GM12878 (cell line): Measurements from ENCODE around the gene TAF13. TPM values are rescaled to one million over a fixed set of nuclear protein-coding genes. Genes with fewer than 3 reads are reported as not detected.

ENCODE experiments used
- ATAC-seq: fragments of 200-7000 bp; cut with Tn5 transposase; 3 replicates; pipeline ENCODE4 v1.9.1; 2020; ENCODE audit warnings: mild to moderate bottlenecking, moderate library complexity
- BruUV-seq: library from RNA; stranded (reverse); fragments of 400-500 nt; replicated peaks from 2 replicates; lab custom pipeline; 2021; lab: Mats Ljungman, UMichigan
- CTCF ChIA-PET: fragments of 300-600 bp; sonication (Branson Sonifier 250); formaldehyde crosslinking; extraction: SDS; loops from one replicate; lab custom pipeline; 2021; ENCODE audit warnings: inconsistent platforms; lab: Yijun Ruan, JAX
- POLR2A ChIA-PET: fragments of 350-600 bp; formaldehyde crosslinking; extraction: SDS; loops from one replicate; lab custom pipeline; 2021; ENCODE audit warnings: inconsistent platforms; lab: Charles Lee
- RAD21 ChIA-PET: fragments of 300-600 bp; sonication (Branson Sonifier 250); formaldehyde crosslinking; loops from one replicate; lab custom pipeline; 2023; ENCODE audit warnings: antibody characterized with exemption; ENCODE audit not compliant: unreplicated experiment; lab: Charles Lee
- SMC1A ChIA-PET: fragments of 300-600 bp; sonication (Branson Sonifier 250); formaldehyde crosslinking; loops from one replicate; lab custom pipeline; 2023; ENCODE audit not compliant: unreplicated experiment, uncharacterized antibody; lab: Charles Lee
- DNase-seq: peaks from one replicate; pipeline ENCODE4 v3.0.0-alpha.2; 2011; ENCODE audit warnings: low read depth, low spot score
- FAIRE-seq: peaks from 3 replicates; lab custom pipeline; 2011; peaks lifted over from hg19 to GRCh38; lab: Jason Lieb, UNC
- H2AFZ ChIP-seq: 2 replicates; pipeline ENCODE4 v1.6.0; 2011; ENCODE audit warnings: low read depth, low read length, control low read depth; ENCODE audit not compliant: control insufficient read depth
- H3K27ac ChIP-seq: 2 replicates; pipeline ENCODE4 v1.5.1; 2011; ENCODE audit warnings: control low read depth; ENCODE audit not compliant: control insufficient read depth, insufficient read depth
- H3K27me3 ChIP-seq, 2 experiments: replicated peaks in 1 of 2; 2 replicates each; pipeline versions ENCODE4 v1.6.0 to v1.6.1; 2011; ENCODE audit warnings: low read length in 1 of 2; ENCODE audit not compliant: control insufficient read depth in 2 of 2, insufficient read depth in 2 of 2
- H3K36me3 ChIP-seq, 2 experiments: 2 replicates each; pipeline ENCODE4 v1.5.1; 2011; ENCODE audit warnings: low read length in 1 of 2; ENCODE audit not compliant: control insufficient read depth in 2 of 2, insufficient read depth in 2 of 2
- H3K4me1 ChIP-seq: 2 replicates; pipeline ENCODE4 v1.6.1; 2011; ENCODE audit warnings: mild to moderate bottlenecking, low read length, moderate library complexity, mixed read lengths; ENCODE audit not compliant: control insufficient read depth, insufficient read depth
- H3K4me2 ChIP-seq: 2 replicates; pipeline ENCODE4 v1.6.0; 2011; ENCODE audit warnings: control low read depth; ENCODE audit not compliant: control insufficient read depth, insufficient read depth
- H3K4me3 ChIP-seq: fragments of 200-600 bp; sonication (generic); 2 replicates; pipeline ENCODE4 v1.5.1; 2016
- H3K79me2 ChIP-seq: 2 replicates; pipeline ENCODE4 v1.6.0; 2011; ENCODE audit warnings: low read length; ENCODE audit not compliant: control insufficient read depth, insufficient read depth
- H3K9ac ChIP-seq: 2 replicates; pipeline ENCODE4 v1.8.0; 2011; ENCODE audit warnings: low read length, control low read depth, mixed read lengths; ENCODE audit not compliant: control insufficient read depth, insufficient read depth
- H3K9me3 ChIP-seq: replicated peaks from 3 replicates; pipeline ENCODE4 v1.5.1; 2011; ENCODE audit warnings: mild to moderate bottlenecking, low read length; ENCODE audit not compliant: control insufficient read depth, insufficient read depth
- H4K20me1 ChIP-seq: 2 replicates; pipeline ENCODE4 v1.6.0; 2011; ENCODE audit not compliant: control insufficient read depth, insufficient read depth
- CHD1 ChIP-seq: IDR thresholded peaks from 2 replicates; pipeline ENCODE4 v1.6.1; 2012; ENCODE audit warnings: low read depth, low read length, improper control_type of control experiment
- ETV6 ChIP-seq, 2 experiments: fragments of 450-650 bp in 1 of 2; IDR thresholded peaks in 1 of 2; conservative IDR thresholded peaks in 1 of 2; 2 replicates each; pipeline ENCODE4 v1.6.1; 2014; ENCODE audit warnings: antibody characterized with exemption in 1 of 2, borderline replicate concordance in 1 of 2, low read depth in 1 of 2, mild to moderate bottlenecking in 1 of 2, moderate library complexity in 1 of 2
- NR2C2 ChIP-seq: IDR thresholded peaks from 2 replicates; pipeline ENCODE4 v1.6.1; 2011; ENCODE audit warnings: borderline replicate concordance, low read depth; ENCODE audit not compliant: control insufficient read depth, insufficient read length
- PAX8 ChIP-seq: fragments of 450-650 bp; IDR thresholded peaks from 2 replicates; pipeline ENCODE4 v1.6.1; 2017; ENCODE audit warnings: mild to moderate bottlenecking, moderate library complexity
- PML ChIP-seq: IDR thresholded peaks from 2 replicates; pipeline ENCODE4 v1.6.1; 2012; ENCODE audit warnings: low read length, inconsistent platforms
- RAD51 ChIP-seq: fragments of 450-650 bp; IDR thresholded peaks from 2 replicates; pipeline ENCODE4 v1.6.1; 2016; ENCODE audit warnings: moderate library complexity, mild to moderate bottlenecking, inconsistent platforms
- RCOR1 ChIP-seq: conservative IDR thresholded peaks from 2 replicates; pipeline ENCODE4 v1.6.1; 2012; ENCODE audit warnings: low read depth, low read length, improper control_type of control experiment
- SP1 ChIP-seq: IDR thresholded peaks from one replicate; pipeline ENCODE4 v1.6.1; 2011; ENCODE audit warnings: low read depth, low read length
- SRF ChIP-seq, 2 experiments: IDR thresholded peaks; 2 replicates each; pipeline ENCODE4 v1.6.1; 2011; ENCODE audit warnings: low read depth in 2 of 2, low read length in 2 of 2, mild to moderate bottlenecking in 1 of 2, moderate library complexity in 1 of 2
- TBL1XR1 ChIP-seq: IDR thresholded peaks from 2 replicates; pipeline ENCODE4 v1.6.1; 2012; ENCODE audit warnings: low read depth, low read length, improper control_type of control experiment
- ZBED1 ChIP-seq: IDR thresholded peaks from 2 replicates; pipeline ENCODE4 v1.6.1; 2016; ENCODE audit warnings: borderline replicate concordance
- ZNF207 ChIP-seq: fragments of 450-650 bp; IDR thresholded peaks from 2 replicates; pipeline ENCODE4 v1.6.1; 2014; ENCODE audit warnings: antibody characterized with exemption, mild to moderate bottlenecking, borderline replicate concordance
- whole genome bisulfite sequencing: methylation state at CpG from one replicate; pipeline ENCODE4 v1.1.6; 2016; ENCODE audit warnings: low lambda C conversion rate; ENCODE audit not compliant: insufficient replicate concordance, insufficient coverage; ENCODE audit errors: missing lambda C conversion rate; 5-methylcytosine and 5-hydroxymethylcytosine counted together
- in situ Hi-C: fragments of 300-500 bp; cut with MboI; formaldehyde crosslinking; loops from 9 replicates; pipeline ENCODE4 v1.14.3; 2018; ENCODE audit warnings: mixed read lengths
- intact Hi-C: fragments of 100-400 bp; cut with micrococcal nuclease; formaldehyde crosslinking; loops from one replicate; pipeline ENCODE4 v1.14.2; 2022; ENCODE audit not compliant: unreplicated experiment
- polyA plus RNA-seq, 11 experiments: library from polyadenylated mRNA; depleted of rRNA in 4 of 11; unstranded in 6 of 11; stranded (reverse) in 5 of 11; fragments of >200 nt; fragmentation: Nextera tagmentation in 4 of 11; fragmentation: Illumina TruSeq in 1 of 11; extraction: Ambion mirVana in 4 of 11; extraction: Trizol in 1 of 11; gene quantifications; 1 replicate in 1 of 11; 2 replicates in 10 of 11; pipeline versions ENCODE4 v1.2.1 to v1.2.3, GENCODE V29; 2011 to 2016; ENCODE audit warnings: inconsistent platforms in 2 of 11, missing spikeins in 2 of 11, low read depth in 1 of 11
- total RNA-seq, 4 experiments: library from RNA; depleted of rRNA in 3 of 4; stranded (reverse); fragments of >200 nt in 3 of 4; fragmentation: Illumina TruSeq in 1 of 4; extraction: Trizol in 1 of 4; gene quantifications; 2 replicates each; pipeline versions ENCODE4 v1.2.1 to v1.2.3, GENCODE V29; 2013 to 2021
- TF ChIP-seq, protein P1 (sequence below): fragments of 450-650 bp; IDR thresholded peaks from 2 replicates; pipeline ENCODE4 v1.6.1; 2016; ENCODE audit warnings: mild to moderate bottlenecking

Gene TAF13
- total and polyA plus RNA-seq, 10 of the 15 experiments (the other 5 are each of a cell fraction or from before 2014, with no cell fraction given) = 8.1 to 30.6 (median 18.0) TPM

DNA sequence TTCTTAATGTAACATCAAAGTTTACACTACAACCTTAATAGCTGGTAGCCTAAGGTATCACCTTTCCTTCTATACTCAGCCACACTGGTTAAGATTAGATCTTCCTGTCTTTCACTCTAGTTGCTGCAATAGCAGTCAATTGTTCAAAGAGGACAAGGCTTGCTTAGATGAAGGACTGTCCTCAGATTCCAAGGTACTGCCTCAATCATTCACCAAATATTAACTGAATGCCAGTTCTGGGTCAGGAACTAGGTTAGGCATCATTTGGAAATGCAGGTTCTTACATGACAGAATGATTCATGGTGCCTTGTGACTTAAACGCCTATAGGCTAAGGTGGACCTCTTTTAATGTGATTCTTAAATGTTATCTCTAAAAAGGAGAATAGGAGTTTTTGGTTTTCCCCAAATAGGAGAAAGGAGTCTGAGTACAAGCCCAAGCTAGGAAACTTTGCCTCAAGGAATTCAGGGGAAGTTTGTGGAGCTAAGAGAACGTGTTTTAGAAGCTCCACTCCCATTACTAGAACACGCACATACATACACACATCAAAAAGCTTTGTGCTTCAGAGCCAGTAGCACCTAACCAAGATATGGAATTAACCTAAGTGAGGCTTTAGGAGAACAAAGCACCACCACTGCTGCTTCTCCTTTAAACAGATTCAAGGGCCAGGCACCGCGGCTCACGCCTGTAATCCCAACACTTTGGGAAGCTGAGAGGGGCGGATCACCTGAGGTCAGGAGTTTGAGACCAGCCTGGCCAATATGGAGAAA lies 25.4 kb downstream of the TAF13 start:
- intact Hi-C loops = no loop called here
- no peak overlapping the region for H2AFZ ChIP-seq
- no peaks in the 10 kb centered on the region for H3K36me3 ChIP-seq
- H3K79me2 ChIP-seq = no peaks in the 10 kb centered on the region
- BruUV-seq = no TSS peak
- H3K9ac ChIP-seq = no peak overlapping the region
- FAIRE-seq (no peak), DNase-seq (no peak), ATAC-seq (no peak)
- in situ Hi-C loops = no loop called here
- no peak overlapping the region for H3K27ac ChIP-seq
- 63% methylated on average over 7 of the region's 7 CpGs for WGBS
- no peak overlapping the region for H3K4me3 ChIP-seq
- CTCF ChIA-PET = no interaction called here
- H3K9me3 ChIP-seq = no peaks in the 10 kb centered on the region
- POLR2A ChIA-PET = interaction anchor here (0.6 kb wide), 1 partner anchor 71 kb away, joined by 4 read pairs; no protein-coding TSS in a partner anchor
- RAD21 ChIA-PET = no interaction called here
- no peaks in the 10 kb centered on the region for H3K27me3 ChIP-seq
- no peaks in the 10 kb centered on the region for H4K20me1 ChIP-seq
- H3K4me1 ChIP-seq = no peaks in the 10 kb centered on the region
- no peak overlapping the region for H3K4me2 ChIP-seq
- SMC1A ChIA-PET = no interaction called here
- TF ChIP-seq TBL1XR1 = no peak
- no peak for TF ChIP-seq RCOR1
- TF ChIP-seq, all 136 proteins: peak for 0

DNA sequence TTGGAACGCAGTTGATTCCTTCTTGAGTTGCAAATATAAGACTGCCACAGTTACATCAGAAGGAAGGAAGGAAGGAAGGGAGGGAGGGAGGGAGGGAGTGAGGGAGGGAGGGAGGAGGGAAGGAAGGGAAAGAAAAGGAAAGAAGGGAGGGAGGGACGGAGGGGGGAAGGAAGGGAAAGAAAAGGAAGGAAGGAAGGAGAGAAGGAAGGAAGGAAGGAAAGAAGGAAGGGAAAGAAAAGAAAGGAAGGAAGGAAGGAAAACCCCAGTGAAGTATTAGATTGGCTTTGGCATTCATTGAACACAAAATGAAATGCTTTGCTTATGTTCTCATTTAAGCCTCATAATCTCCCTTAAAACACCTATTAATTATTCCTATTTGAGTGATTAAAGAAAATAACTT lies 27.5 kb downstream of the TAF13 start:
- intact Hi-C loops = no loop called here
- H3K27ac ChIP-seq = no peak overlapping the region
- H3K36me3 ChIP-seq = no peaks in the 10 kb centered on the region
- ATAC-seq = no peak
- H4K20me1 ChIP-seq = no peaks in the 10 kb centered on the region
- no peak overlapping the region for H3K4me3 ChIP-seq
- H3K27me3 ChIP-seq = no peaks in the 10 kb centered on the region
- H3K9me3 ChIP-seq = no peaks in the 10 kb centered on the region
- no peak for FAIRE-seq
- no peak overlapping the region for H3K9ac ChIP-seq
- POLR2A ChIA-PET = no interaction called here
- H2AFZ ChIP-seq = no peak overlapping the region
- DNase-seq = no peak
- H3K4me2 ChIP-seq = no peak overlapping the region
- no TSS peak for BruUV-seq
- no peaks in the 10 kb centered on the region for H3K79me2 ChIP-seq
- H3K4me1 ChIP-seq = no peaks in the 10 kb centered on the region
- RAD21 ChIA-PET = no interaction called here
- CTCF ChIA-PET = no interaction called here
- WGBS = 0% methylated on average over 1 of the region's 2 CpGs
- SMC1A ChIA-PET = no interaction called here
- in situ Hi-C loops = no loop called here
- no peak for TF ChIP-seq CHD1
- TF ChIP-seq SP1 = no peak
- no peak for TF ChIP-seq ZBED1
- TF ChIP-seq PAX8 = no peak
- TF ChIP-seq, protein P1, sequence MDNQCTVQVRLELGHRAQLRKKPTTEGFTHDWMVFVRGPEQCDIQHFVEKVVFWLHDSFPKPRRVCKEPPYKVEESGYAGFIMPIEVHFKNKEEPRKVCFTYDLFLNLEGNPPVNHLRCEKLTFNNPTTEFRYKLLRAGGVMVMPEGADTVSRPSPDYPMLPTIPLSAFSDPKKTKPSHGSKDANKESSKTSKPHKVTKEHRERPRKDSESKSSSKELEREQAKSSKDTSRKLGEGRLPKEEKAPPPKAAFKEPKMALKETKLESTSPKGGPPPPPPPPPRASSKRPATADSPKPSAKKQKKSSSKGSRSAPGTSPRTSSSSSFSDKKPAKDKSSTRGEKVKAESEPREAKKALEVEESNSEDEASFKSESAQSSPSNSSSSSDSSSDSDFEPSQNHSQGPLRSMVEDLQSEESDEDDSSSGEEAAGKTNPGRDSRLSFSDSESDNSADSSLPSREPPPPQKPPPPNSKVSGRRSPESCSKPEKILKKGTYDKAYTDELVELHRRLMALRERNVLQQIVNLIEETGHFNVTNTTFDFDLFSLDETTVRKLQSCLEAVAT = no peak
- TF ChIP-seq PML = no peak
- TF ChIP-seq SRF (IDR thresholded peaks at IDR 0.05; ENCODE audit: low read depth in 2 of 2, low read length in 2 of 2) = no peak
- TF ChIP-seq ETV6 (conservative IDR thresholded peaks at IDR 0.05 in 1 of 2, IDR thresholded peaks at IDR 0.05 in 1 of 2; ENCODE audit: borderline replicate concordance in 1 of 2, low read depth in 1 of 2) = no peak
- TF ChIP-seq ZNF207 = no peak
- TF ChIP-seq NR2C2 = no peak
- TF ChIP-seq RAD51 = no peak
